ENCODE data around the gene HBZ. TPM values are rescaled to one million over a fixed set of nuclear protein-coding genes. Genes with fewer than 3 reads are reported as not detected.
"Not testable (repeated sequence)": the region's sequence is repeated elsewhere in the genome, so short reads cannot be mapped to it uniquely, and the experiment has no call there.

Gene HBZ
- total RNA-seq, 1 donor from 2014 or later: not detected

GRCh38 chr16:119295-119694 is 33.1 kb upstream of the HBZ start:
- Histone ChIP-seq H3K27me3 (ENCODE audit: low read depth) (no peaks in the 10 kb centered on the region), H3K4me3 (no peak overlapping the region), H3K27ac (replicated peaks) (no peak overlapping the region), H3K9me3 (replicated peaks) (no peaks in the 10 kb centered on the region), H3K36me3 (peaks cover 24% of the 10 kb centered on the region), H3K4me1 (peaks cover 5% of the 10 kb centered on the region)
- DNase-seq: no peak
- TF ChIP-seq CTCF (IDR thresholded peaks at IDR 0.05; ENCODE audit: borderline replicate concordance): no peak
- intact Hi-C loops (cut with micrococcal nuclease): no loop called here

GRCh38 chr16:119835-120491 is 32.5 kb upstream of the HBZ start:
- no peak overlapping the region for H3K4me3 ChIP-seq
- H3K4me1 ChIP-seq: peaks cover 5% of the 10 kb centered on the region
- no peaks in the 10 kb centered on the region for H3K9me3 ChIP-seq (replicated peaks)
- intact Hi-C loops (cut with micrococcal nuclease): no loop called here
- TF ChIP-seq CTCF (IDR thresholded peaks at IDR 0.05; ENCODE audit: borderline replicate concordance): no peak
- peaks cover 24% of the 10 kb centered on the region for H3K36me3 ChIP-seq
- no peak overlapping the region for H3K27ac ChIP-seq (replicated peaks)
- no peak for DNase-seq
- H3K27me3 ChIP-seq (ENCODE audit: low read depth): no peaks in the 10 kb centered on the region

GRCh38 chr16:120756-121155 is 31.7 kb upstream of the HBZ start:
- DNase-seq: no peak
- H3K36me3 ChIP-seq: peaks cover 22% of the 10 kb centered on the region
- TF ChIP-seq CTCF (IDR thresholded peaks at IDR 0.05; ENCODE audit: borderline replicate concordance): no peak
- peaks cover 5% of the 10 kb centered on the region for H3K4me1 ChIP-seq
- intact Hi-C loops (cut with micrococcal nuclease): no loop called here
- no peak overlapping the region for H3K27ac ChIP-seq (replicated peaks)
- no peaks in the 10 kb centered on the region for H3K9me3 ChIP-seq (replicated peaks)
- H3K4me3 ChIP-seq: no peak overlapping the region
- no peaks in the 10 kb centered on the region for H3K27me3 ChIP-seq (ENCODE audit: low read depth)

- H3K4me3 ChIP-seq: no peak overlapping the region
- H3K36me3 ChIP-seq: peaks cover 13% of the 10 kb centered on the region
- intact Hi-C loops (cut with micrococcal nuclease): no loop called here
- no peak for DNase-seq
- peaks cover 5% of the 10 kb centered on the region for H3K4me1 ChIP-seq
- TF ChIP-seq CTCF (IDR thresholded peaks at IDR 0.05; ENCODE audit: borderline replicate concordance): no peak
- no peak overlapping the region for H3K27ac ChIP-seq (replicated peaks)
- H3K9me3 ChIP-seq (replicated peaks): no peaks in the 10 kb centered on the region
- no peaks in the 10 kb centered on the region for H3K27me3 ChIP-seq (ENCODE audit: low read depth)
These were observed 30.1 kb upstream of the HBZ start for GRCh38 chr16:122361-122760.

- H3K9me3 ChIP-seq (replicated peaks); H3K27me3 ChIP-seq (ENCODE audit: low read depth); intact Hi-C loops (cut with micrococcal nuclease): not testable (repeated sequence)
These were observed 28.7 kb upstream of the HBZ start for GRCh38 chr16:123558-124350.

GRCh38 chr16:125011-125410 is 27.4 kb upstream of the HBZ start:
- Histone ChIP-seq H3K36me3 (peaks cover 7% of the 10 kb centered on the region), H3K9me3 (replicated peaks) (no peaks in the 10 kb centered on the region), H3K27me3 (ENCODE audit: low read depth) (no peaks in the 10 kb centered on the region), H3K27ac (replicated peaks) (no peak overlapping the region), H3K4me3 (no peak overlapping the region), H3K4me1 (no peaks in the 10 kb centered on the region)
- intact Hi-C loops (cut with micrococcal nuclease): no loop called here
- TF ChIP-seq CTCF (IDR thresholded peaks at IDR 0.05; ENCODE audit: borderline replicate concordance): no peak
- DNase-seq: no peak

More at GRCh38 chr16:123558-124350, 28.7 kb upstream of the HBZ start:
- not testable (repeated sequence) for H3K4me3 ChIP-seq; H3K4me1 ChIP-seq; H3K27ac ChIP-seq (replicated peaks); DNase-seq
- peaks cover 11% of the 10 kb centered on the region for H3K36me3 ChIP-seq
